Subcutaneous adipose tissue (tissue), 4 donors: ENCODE data around the gene CALML6. TPM values are rescaled to one million over a fixed set of nuclear protein-coding genes. Genes with fewer than 3 reads are reported as not detected.

Experiments
- total RNA-seq, 4 donors: library from RNA; depleted of rRNA; stranded (reverse); fragments of >200 nt; gene quantifications; one replicate each; pipeline ENCODE4 v1.1.0, GENCODE V29; 2016

Gene CALML6
- total RNA-seq, 4 donors from 2014 or later, result 1.3 TPM; not detected in 3

Other genes starting within 250 kb of the CALML6 start
- gene SLC35E2B, start 222.5 kb upstream of the CALML6 start, total RNA-seq, result 10 to 100 TPM; 31.3 to 45.2 (median 36.5) TPM
- 10 to 100 TPM; 15.5 to 60.8 (median 34.8) TPM for gene CDK11A, start 190.9 kb upstream of the CALML6 start, total RNA-seq
- gene NADK, start 136.8 kb upstream of the CALML6 start, total RNA-seq, result 100 to 1,000 TPM in 3 of 4 donors, 10 to 100 TPM in 1; 98.8 to 147 (median 111) TPM
- 100 to 1,000 TPM; 157 to 173 (median 164) TPM for gene GNB1, start 24.2 kb upstream of the CALML6 start, total RNA-seq
- 1 to 10 TPM in 3 of 4 donors, not detected in 1; 1.3 to 9.8 (median 1.7) TPM for gene TMEM52, start 4.0 kb downstream of the CALML6 start, total RNA-seq
- gene CFAP74, start 88.5 kb downstream of the CALML6 start, total RNA-seq, result under 1 TPM in 1 of 4 donors, not detected in 3; 0.16 TPM
- gene GABRD, start 104.1 kb downstream of the CALML6 start, total RNA-seq, result 1 to 10 TPM in 1 of 4 donors, not detected in 3; 1.3 TPM
- gene PRKCZ, start 135.2 kb downstream of the CALML6 start, total RNA-seq, result 1 to 10 TPM in 2 of 4 donors, under 1 TPM in 1, not detected in 1; 0.49 to 1.9 (median 1.1) TPM